ENCODE data around the gene MBD3L4.
"Not testable (repeated sequence)": the region's sequence is repeated elsewhere in the genome, so short reads cannot be mapped to it uniquely, and the experiment has no call there.

MBD3L4 gene

DNA sequence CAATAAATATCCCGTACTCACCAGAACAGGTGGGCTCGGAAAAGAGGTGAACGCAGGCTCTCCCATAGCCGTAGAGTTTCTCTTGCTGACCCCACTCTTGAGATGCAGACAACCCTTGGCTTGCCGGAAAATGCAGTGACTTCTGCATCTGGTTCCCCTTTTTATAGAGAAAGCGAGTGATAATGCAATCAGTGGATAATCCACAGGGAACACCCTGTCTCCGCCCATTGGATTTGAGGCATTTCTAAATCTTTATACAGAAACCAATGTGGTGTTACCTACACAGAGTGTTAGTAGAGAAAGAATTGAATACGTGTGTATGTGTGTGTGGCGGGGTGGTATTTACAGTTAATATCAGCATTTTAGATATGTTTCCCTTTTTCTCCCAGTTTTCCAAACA, at the start of gene MBD3L4:
Gene MBD3L4 (minus strand): TSS at position 101 of the 400 bp plus-strand sequence. CDS start 35 bp downstream, at position 66.
- in situ Hi-C loops (cut with MboI; ENCODE audit: low sequenced_read_pairs): not testable (repeated sequence)

DNA sequence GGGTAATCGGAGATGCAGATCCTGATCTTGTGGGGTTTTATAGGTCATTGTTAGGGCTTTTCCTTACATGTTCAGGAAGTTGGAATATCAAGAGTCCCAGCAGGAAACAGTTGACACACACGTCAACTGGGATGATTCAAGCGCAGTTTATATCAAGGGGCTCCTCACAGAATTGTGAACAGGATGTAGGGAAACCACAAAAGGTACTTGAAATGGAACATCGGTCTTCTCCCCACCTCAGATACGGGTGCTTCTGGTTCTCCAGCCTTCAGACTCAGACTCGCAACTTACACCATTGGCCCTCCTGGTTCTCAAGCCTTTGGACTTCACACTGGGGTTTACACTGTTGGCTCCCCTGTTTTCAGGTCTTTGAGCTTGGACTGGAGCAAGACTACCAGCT, 49.0 kb upstream of the MBD3L4 start:
- in situ Hi-C loops (cut with MboI; ENCODE audit: low sequenced_read_pairs): no loop called here

DNA sequence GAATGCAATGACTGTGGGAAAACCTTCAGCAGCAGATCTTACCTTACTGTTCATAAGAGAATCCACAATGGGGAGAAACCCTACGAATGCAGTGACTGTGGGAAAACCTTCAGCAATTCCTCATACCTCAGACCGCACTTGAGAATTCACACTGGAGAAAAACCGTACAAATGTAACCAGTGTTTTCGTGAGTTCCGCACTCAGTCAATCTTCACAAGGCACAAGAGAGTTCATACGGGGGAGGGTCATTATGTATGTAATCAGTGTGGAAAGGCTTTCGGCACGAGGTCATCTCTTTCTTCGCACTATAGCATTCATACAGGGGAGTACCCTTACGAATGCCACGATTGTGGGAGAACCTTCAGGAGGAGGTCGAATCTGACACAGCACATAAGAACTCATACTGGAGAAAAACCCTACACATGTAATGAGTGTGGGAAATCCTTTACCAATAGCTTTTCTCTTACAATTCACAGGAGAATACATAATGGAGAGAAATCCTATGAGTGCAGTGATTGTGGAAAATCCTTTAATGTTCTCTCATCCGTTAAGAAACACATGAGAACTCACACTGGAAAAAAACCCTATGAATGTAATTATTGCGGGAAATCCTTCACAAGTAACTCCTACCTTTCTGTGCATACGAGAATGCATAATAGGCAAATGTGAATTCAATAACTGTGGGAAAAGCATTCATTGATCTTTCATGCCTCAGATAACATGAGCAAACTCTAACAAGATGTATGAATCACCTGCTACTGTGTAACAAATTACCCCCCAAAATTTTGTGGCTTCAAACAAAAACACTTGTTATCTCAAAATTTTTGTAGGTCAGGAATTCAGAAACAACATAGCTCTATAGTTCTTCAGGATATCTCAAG, 43.3 kb upstream of the MBD3L4 start:
- in situ Hi-C loops (cut with MboI; ENCODE audit: low sequenced_read_pairs): no loop called here

DNA sequence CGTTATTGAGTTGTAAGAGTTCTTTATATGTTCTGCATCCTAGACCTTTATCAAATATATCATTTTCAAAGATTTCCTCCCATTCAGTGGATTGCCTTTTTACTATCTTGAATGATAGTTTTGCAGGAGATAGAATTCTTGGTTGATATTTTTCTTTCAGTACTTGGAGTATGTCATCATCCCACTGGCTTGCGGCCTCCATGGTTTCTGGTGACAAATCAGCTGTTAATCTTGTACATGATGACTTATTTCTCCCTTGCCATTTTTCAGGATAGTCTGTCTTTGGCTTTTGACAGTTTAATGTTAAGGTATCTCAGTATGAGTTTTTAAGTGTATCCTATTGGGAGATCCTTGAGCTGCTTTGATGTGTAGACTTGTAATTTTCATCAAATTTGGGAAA, 38.0 kb upstream of the MBD3L4 start:
- in situ Hi-C loops (cut with MboI; ENCODE audit: low sequenced_read_pairs): no loop called here

DNA sequence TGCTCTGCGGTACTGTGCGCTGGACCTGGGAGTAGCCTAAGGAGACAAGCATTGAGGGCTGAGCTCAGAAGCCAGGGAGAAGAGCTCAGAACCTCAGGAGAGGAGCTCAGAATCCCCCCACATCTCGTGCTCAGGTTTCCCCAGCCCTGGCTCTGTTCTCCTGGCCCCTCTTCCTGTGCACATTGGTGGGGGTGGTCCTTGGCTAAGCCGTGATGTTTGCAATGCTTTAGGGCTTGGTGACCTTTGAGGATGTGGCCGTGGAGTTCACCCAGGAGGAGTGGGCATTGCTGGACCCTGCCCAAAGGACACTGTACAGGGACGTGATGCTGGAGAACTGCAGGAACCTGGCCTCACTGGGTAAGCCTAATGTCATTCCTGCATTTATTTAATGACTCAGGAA, 36.2 kb upstream of the MBD3L4 start:
- in situ Hi-C loops (cut with MboI; ENCODE audit: low sequenced_read_pairs): no loop called here

DNA sequence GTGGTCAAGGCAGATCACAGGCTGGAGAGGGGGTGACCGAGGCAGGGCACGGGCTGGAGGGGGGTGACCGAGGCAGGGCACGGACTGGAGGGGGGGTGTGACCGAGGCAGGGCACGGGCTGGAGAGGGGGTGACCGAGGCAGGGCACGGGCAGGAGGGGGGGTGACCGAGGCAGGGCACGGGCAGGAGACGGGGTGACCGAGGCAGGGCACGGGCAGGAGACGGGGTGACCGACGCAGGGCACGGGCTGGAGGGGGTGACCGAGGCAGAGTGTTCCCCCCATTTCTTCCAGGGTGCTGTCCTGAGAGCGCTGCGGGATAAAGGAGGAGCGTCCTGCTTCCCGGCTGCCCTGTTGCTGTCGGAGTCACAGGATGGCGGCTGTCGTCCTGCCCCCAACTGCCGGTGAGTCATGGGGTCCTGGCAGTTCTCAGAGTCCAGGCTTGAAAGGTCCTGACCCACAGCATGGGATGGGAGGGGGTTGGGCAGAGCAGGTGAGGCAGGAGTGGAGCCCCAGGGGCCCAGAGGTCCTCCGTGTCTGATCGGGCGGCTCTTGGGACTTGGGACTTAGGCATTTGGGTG, 34.8 kb upstream of the MBD3L4 start:
- in situ Hi-C loops (cut with MboI; ENCODE audit: low sequenced_read_pairs): no loop called here

DNA sequence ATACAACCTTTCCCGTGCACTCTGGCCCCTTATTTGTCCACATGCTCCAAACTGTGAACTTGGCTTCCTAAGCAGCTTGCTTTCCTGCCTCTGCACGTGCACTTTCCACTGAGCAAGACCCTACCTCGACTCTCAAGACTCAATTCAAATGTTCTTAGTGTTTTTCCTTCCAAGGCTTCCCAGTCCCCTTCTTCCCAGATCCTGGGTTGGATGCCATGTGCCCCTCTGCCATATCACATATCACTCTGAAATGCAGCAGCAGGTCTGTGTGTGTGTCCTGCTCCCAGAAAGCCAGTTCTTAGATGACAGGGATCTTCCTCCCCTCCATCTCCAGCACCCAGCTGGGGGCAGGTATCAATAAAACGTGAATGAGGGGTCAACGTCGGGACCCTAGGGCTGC, 32.6 kb upstream of the MBD3L4 start:
- in situ Hi-C loops (cut with MboI; ENCODE audit: low sequenced_read_pairs): no loop called here

DNA sequence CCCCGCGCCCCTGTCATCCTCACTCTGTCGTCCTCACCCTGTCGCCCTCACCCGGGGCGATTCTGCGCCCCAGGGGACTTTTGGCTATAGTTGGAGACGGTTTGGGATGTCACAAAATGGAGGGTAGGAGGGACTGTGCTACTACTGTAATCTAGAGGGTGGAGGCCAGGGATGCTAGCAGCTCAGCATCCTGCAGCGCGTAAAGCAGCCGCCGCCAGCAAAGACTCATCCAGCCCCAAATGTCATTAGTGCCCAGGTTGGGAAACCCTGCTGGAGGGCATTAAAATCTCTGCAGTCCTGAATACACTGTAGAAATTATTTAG, 29.9 kb upstream of the MBD3L4 start:
- in situ Hi-C loops (cut with MboI; ENCODE audit: low sequenced_read_pairs): loop anchor here (10.0 kb wide), 1 partner anchor 65 kb away; no protein-coding TSS in a partner anchor

DNA sequence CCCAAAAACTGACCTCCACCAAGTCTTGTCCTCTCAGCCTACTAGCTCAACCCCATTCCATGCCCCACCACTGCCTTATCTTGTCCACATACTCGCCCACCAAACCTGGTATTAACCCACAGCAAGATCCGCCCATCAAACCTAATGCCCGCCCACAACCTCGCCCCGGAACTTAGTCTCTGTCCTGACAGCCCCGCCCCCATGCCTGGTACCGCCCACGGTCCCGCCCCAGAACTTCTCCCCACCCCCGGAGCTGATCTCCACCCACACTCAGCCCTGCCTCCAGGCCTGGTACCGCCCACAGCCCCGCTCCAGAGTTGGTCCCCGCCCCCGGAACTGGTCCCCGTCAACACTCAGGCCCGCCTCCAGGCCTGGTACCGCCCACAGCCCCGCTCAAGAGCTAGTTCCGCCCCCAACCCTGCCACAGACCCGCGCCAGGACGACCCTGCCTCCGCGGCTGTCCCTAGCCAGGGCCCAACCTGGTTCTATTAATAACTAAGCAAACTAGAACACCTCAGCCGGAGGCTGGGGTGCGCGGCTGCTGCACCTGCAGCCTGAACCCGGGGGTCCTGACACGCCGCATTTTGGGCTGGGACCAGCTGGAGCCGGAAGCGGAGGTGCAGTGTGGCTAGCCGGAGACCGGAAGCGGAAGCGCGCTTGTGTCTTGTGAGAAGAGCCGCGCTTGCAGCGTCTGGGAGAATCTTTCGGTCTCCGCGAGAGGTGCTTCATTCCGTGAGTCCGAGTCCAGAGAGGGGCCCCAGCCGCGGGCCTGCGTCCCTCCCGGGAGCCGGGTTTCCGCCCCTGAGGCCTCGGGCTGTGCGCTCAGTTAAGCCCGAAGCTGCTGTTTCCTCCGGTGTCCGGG, 29.3 kb upstream of the MBD3L4 start, which contains the start of gene ZNF557:
Gene ZNF557 (plus strand): TSS at position 662 of the 862 bp plus-strand sequence. CDS start 5,372 bp downstream, outside the sequence.
- in situ Hi-C loops (cut with MboI; ENCODE audit: low sequenced_read_pairs): loop anchor here (10.0 kb wide), 1 partner anchor 64 kb away; no protein-coding TSS in a partner anchor

DNA sequence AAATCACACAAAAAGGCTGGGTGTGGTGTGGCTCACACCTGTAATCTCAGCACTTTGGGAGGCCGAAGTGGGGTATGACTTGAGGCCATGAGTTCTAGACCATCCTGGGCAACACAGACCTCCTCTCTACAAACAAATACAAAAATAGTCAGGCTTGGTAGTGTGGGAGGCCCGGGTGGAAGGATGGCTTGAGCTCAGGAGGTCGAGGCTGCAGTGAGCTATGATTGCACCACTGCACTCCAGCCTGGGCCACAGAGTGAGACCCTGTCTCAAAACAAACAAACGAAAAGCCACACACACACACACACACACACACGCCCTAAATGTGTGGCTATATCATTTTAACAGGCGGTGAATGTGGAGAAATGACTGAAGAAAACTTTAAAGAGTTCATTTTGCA, 28.6 kb upstream of the MBD3L4 start:
- in situ Hi-C loops (cut with MboI; ENCODE audit: low sequenced_read_pairs): loop anchor here (10.0 kb wide), 1 partner anchor 64 kb away; no protein-coding TSS in a partner anchor

DNA sequence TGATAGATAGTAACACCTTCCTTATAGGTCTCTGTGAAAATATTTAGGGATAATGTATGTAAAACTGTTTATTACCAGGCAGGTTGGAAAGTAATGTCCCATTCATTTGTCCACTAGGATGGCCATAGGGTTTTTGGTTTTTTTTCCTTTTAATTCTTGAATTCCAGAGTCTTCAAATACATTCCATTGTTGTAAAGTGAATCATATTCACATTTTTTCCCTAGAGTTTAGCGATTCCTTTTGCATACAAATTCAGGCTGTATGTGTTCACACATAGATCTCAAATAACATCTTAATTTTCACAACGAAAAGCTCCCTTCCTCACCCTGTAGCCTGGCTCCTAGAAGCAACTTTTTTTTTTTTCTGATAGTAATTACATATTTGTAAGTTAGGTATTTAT, 27.7 kb upstream of the MBD3L4 start:
- in situ Hi-C loops (cut with MboI; ENCODE audit: low sequenced_read_pairs): loop anchor here (10.0 kb wide), 1 partner anchor 63 kb away; no protein-coding TSS in a partner anchor

DNA sequence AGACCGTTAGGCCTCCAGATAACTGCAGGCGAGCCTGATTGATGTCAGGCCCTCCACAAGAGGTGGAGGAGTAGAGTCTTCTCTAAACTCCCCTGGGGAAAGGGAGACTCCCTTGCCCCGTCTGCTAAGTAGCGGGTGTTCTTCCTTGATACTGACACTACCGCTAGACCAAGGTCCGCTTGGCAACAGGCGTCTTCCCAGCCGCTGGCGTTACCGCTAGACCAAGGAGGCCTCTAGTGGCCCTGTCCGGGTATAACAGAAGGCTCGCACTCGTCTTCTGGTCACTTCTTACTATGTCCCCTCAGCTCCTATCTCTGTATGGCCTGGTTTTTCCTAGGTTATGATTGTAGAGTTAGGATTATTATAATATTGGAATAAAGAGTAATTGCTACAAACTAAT, 27.1 kb upstream of the MBD3L4 start:
- in situ Hi-C loops (cut with MboI; ENCODE audit: low sequenced_read_pairs): loop anchor here (10.0 kb wide), 1 partner anchor 62 kb away; no protein-coding TSS in a partner anchor

DNA sequence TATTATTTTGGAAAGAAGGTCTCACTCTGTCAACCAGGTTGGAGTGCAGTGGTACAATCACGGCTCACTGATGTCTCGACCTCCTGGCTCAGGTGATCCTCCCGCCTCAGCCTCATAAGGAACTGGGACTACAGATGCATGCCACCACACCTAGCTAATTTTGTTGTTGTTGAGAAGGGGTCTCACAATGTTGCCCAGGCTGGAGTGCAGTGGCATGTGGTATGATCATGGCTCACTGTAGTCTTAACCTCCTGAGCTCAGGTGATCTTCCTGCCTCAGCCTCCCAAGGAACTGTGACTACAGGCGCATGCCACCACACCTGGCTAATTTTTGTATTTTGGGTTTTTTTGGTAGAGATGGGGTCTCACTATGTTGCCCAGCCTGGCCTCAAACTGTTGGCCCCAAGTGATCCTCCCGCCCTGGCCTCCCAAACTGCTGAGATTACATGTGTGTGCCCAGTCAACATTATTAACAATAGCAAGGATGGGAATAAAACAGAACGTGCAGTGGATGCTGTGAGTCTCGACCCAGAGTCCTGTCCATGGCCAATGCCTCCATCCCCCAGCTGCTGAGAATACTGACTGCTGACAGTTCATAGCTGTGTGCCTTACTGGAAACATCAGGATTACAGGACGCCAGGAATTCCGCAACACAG, 23.9 kb upstream of the MBD3L4 start:
- in situ Hi-C loops (cut with MboI; ENCODE audit: low sequenced_read_pairs): loop anchor here (10.0 kb wide), 1 partner anchor 59 kb away; no protein-coding TSS in a partner anchor

DNA sequence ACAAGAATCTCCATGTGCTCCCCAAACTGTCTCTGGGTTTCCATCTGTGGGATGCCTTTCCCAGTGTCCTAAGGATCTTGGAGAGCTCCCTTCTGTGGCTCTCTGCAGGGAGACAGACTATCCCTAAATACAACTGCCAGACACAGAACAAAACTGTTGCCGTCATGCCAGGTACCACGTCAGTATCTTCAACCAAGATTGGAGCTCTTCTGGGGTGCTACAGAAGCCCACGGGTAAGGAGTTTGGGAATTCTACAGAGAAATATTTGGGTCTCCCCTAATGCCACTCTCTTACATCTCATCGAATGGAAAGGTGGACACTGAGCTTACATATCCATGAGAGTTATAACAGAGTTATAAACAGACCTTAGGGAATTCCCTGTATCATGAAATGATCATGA, 23.4 kb upstream of the MBD3L4 start:
- in situ Hi-C loops (cut with MboI; ENCODE audit: low sequenced_read_pairs): loop anchor here (10.0 kb wide), 1 partner anchor 59 kb away; no protein-coding TSS in a partner anchor

DNA sequence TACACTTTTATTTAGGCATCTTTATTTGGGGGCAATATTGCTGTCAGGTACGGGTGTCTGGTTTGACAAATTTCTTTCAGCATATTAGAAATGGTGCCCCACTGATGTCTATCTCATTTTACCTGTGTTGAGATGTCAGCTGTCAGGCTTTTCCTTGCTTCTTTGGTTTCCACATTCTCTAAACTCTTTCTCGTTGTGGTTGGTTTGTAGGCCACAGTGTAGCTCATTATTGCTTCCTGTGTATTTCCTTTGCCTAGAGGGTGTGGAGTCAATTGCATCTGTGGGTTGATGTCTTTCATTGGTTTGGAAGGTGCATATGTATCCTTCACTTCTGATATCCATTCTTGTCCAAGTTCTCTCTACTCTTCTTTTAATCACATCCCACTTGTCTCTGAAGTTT, 20.0 kb upstream of the MBD3L4 start:
- in situ Hi-C loops (cut with MboI; ENCODE audit: low sequenced_read_pairs): loop anchor here (10.0 kb wide), 1 partner anchor 55 kb away; no protein-coding TSS in a partner anchor

DNA sequence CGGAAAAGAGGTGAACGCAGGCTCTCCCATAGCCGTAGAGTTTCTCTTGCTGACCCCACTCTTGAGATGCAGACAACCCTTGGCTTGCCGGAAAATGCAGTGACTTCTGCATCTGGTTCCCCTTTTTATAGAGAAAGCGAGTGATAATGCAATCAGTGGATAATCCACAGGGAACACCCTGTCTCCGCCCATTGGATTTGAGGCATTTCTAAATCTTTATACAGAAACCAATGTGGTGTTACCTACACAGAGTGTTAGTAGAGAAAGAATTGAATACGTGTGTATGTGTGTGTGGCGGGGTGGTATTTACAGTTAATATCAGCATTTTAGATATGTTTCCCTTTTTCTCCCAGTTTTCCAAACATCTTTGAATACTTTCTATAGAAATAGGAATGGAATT, 18.6 kb upstream of the MBD3L4 start, which contains the start of gene MBD3L3:
Gene MBD3L3 (minus strand): TSS at position 101 of the 400 bp plus-strand sequence. CDS start 71 bp downstream, at position 30.
- in situ Hi-C loops (cut with MboI; ENCODE audit: low sequenced_read_pairs): not testable (repeated sequence)

DNA sequence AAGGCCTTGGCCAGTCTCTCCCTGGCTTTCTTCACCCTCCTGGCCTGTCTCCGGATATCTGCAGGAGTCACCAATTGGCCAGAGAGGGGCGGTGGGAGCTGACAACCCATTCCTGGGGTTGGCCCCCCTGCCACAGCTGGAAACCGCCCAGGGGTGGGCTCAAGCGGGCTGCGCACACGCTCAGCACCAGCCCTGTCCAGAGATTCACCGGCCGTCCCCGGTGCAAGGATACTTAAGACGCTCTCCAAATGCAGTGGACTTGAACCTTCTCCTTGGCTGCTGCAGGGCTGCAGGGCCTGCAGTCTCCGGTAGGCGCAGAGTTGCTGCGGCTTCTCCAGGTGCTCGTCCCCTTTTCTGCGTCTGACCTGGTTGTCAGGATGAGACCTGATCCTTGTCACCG, 16.4 kb upstream of the MBD3L4 start:
- in situ Hi-C loops (cut with MboI; ENCODE audit: low sequenced_read_pairs): not testable (repeated sequence)

DNA sequence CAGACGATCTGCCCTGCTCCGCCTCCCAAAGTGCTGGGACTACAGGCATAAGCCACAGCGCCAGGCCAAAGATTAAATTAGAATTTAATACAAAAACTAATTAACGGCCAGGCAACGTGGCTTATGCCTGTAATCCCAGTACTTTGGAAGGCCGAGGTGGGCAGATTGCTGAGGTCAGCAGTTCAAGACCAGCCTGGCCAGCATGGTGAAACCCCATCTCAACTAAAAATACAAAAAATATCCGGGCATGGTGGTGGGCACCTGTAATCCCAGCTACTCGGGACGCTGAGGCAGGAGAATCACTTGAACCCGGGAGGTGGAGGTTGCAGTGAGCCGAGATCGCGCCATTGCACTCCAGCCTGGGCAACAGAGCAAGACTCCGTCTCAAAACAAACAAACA, 15.7 kb upstream of the MBD3L4 start:
- in situ Hi-C loops (cut with MboI; ENCODE audit: low sequenced_read_pairs): not testable (repeated sequence)

DNA sequence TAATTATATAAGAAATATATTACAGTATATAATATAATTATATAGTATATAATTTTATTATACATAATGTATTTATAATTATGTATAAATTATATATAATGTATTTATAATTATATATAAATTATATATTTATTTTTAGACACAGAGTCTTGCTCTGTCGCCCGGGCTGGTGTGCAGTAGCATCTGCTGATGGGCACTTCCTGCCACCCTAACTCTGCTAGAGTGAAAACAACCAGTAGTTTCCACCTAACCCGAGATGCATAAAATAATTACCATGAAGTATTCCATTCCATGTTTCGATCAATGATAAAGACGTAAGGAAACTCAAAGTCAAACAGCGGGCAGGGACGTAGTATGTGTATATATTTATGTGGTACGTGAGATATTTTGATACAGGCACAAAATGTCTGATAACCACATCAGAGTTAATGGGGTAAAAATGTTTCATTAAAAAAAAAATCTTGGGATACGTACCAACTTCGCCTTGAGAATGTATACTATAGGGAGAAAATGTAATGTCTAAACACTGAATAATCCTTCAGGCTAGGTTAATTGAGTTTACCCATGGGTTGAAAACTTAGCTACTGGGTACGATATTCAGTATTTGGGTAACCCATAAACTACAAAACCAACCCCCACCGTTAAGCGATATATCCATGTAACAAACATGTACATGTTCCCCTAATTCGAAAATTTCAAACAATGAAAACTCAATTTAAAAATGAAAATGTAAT, 14.8 kb upstream of the MBD3L4 start:
- in situ Hi-C loops (cut with MboI; ENCODE audit: low sequenced_read_pairs): not testable (repeated sequence)

DNA sequence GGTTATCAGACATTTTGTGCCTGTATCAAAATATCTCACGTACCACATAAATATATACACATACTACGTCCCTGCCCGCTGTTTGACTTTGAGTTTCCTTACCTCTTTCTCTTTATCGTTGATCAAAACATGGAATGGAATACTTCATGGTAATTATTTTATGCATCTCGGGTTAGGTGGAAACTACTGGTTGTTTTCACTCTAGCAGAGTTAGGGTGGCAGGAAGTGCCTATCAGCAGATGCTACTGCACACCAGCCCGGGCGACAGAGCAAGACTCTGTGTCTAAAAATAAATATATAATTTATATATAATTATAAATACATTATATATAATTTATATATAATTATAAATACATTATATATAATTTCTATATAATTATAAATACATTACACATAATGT, 12.9 kb upstream of the MBD3L4 start:
- in situ Hi-C loops (cut with MboI; ENCODE audit: low sequenced_read_pairs): not testable (repeated sequence)
